ENCODE data around the gene WFS1.

DNA sequence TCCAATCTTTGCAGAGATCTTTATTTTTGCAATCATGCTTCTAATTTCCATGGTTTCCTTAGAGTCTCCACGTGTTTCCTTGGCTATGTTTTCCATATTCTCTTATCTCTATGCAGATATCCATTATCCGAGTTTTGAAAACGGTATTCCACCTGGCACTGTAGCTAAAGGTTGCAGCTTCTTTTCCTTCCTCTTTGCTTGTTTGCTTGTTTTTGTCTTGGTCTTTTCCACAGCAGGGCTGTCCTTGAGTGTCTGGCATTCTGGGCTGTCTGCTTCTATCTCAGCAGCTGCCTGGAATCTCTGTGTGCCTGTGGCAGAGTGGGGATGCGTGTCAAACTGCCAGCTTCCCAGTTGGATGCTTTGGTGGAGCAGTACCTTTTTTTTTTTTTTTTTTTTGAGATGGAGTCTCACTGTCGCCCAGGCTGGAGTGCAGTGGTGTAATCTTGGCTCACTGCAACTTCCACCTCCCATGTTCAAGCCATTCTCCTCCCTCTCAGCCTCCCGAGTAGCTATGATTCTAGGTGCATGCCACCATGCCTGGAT is 46.9 kb downstream of the WFS1 start:
- TF ChIP-seq, protein P1, sequence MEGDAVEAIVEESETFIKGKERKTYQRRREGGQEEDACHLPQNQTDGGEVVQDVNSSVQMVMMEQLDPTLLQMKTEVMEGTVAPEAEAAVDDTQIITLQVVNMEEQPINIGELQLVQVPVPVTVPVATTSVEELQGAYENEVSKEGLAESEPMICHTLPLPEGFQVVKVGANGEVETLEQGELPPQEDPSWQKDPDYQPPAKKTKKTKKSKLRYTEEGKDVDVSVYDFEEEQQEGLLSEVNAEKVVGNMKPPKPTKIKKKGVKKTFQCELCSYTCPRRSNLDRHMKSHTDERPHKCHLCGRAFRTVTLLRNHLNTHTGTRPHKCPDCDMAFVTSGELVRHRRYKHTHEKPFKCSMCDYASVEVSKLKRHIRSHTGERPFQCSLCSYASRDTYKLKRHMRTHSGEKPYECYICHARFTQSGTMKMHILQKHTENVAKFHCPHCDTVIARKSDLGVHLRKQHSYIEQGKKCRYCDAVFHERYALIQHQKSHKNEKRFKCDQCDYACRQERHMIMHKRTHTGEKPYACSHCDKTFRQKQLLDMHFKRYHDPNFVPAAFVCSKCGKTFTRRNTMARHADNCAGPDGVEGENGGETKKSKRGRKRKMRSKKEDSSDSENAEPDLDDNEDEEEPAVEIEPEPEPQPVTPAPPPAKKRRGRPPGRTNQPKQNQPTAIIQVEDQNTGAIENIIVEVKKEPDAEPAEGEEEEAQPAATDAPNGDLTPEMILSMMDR (IDR thresholded peaks at IDR 0.05), result no peak
- no peak for TF ChIP-seq POLR2A (IDR thresholded peaks at IDR 0.05)

Data from thyroid gland (tissue), 4 donors.